SK-N-SH (cell line): ENCODE data around the gene SLAMF1. TPM values are rescaled to one million over a fixed set of nuclear protein-coding genes. Genes with fewer than 3 reads are reported as not detected.
"Not testable (repeated sequence)": the region's sequence is repeated elsewhere in the genome, so short reads cannot be mapped to it uniquely, and the experiment has no call there.

Source experiments
- CTCF ChIA-PET: fragments of 300-600, 350-600 bp; formaldehyde crosslinking; extraction: SDS; loops from one replicate; lab custom pipeline; 2021; lab: Yijun Ruan, JAX
- POLR2A ChIA-PET: fragments of 350-600 bp; sonication (Branson Sonifier 250); formaldehyde crosslinking; extraction: SDS; loops from one replicate; lab custom pipeline; 2020; ENCODE audit warnings: antibody characterized with exemption, inconsistent platforms; lab: Yijun Ruan, JAX
- DNase-seq: peaks from one replicate; pipeline ENCODE4 v3.0.0; 2012
- H2AFZ ChIP-seq: fragments of 200-600 bp; sonication (generic); 2 replicates; pipeline ENCODE4 v1.8.1; 2016; ENCODE audit warnings: antibody characterized with exemption, mild to moderate bottlenecking, low read depth
- H3F3A ChIP-seq: fragments of 200-600 bp; sonication (generic); replicated peaks from 2 replicates; pipeline ENCODE3; 2016; ENCODE audit warnings: antibody characterized with exemption, mild to moderate bottlenecking; ENCODE audit not compliant: insufficient read depth
- H3K27ac ChIP-seq, 2 experiments: fragments of 200-500 bp in 1 of 2; fragments of 200-600 bp in 1 of 2; sonication (Bioruptor generic) in 1 of 2; sonication (generic), shearing (Covaris generic) in 1 of 2; 2 replicates each; pipeline versions ENCODE4 v1.5.1 to v1.6.1; 2014 to 2016; ENCODE audit warnings: low read depth in 2 of 2, inconsistent platforms in 1 of 2, low read length in 1 of 2, mild to moderate bottlenecking in 1 of 2, mixed read lengths in 1 of 2
- H3K27me3 ChIP-seq: fragments of 200-600 bp; sonication (generic), shearing (Covaris generic); 2 replicates; pipeline ENCODE4 v1.6.1; 2016; ENCODE audit warnings: mixed run types; ENCODE audit not compliant: insufficient read depth
- H3K36me3 ChIP-seq, 2 experiments: fragments of 200-500 bp in 1 of 2; fragments of 200-600 bp in 1 of 2; sonication (Bioruptor generic) in 1 of 2; sonication (generic) in 1 of 2; replicated peaks in 1 of 2; 2 replicates each; pipeline versions ENCODE3 to v1.5.1; 2014 to 2016; ENCODE audit warnings: low read length in 1 of 2, mild to moderate bottlenecking in 1 of 2; ENCODE audit not compliant: insufficient read depth in 2 of 2, control insufficient read depth in 1 of 2
- H3K4me1 ChIP-seq, 2 experiments: fragments of 200-500 bp in 1 of 2; fragments of 200-600 bp in 1 of 2; sonication (Bioruptor generic) in 1 of 2; sonication (generic), shearing (Covaris generic) in 1 of 2; 2 replicates each; pipeline versions ENCODE4 v1.5.1 to v1.6.1; 2014 to 2016; ENCODE audit warnings: low read depth in 1 of 2, low read length in 1 of 2, mixed run types in 1 of 2; ENCODE audit not compliant: insufficient read depth in 2 of 2, control insufficient read depth in 1 of 2
- H3K4me2 ChIP-seq: fragments of 200-600 bp; sonication (generic), shearing (Covaris generic); 2 replicates; pipeline ENCODE4 v1.6.1; 2017; ENCODE audit warnings: mixed run types
- H3K4me3 ChIP-seq, 2 experiments: fragments of 200-500 bp in 1 of 2; fragments of 200-600 bp in 1 of 2; sonication (Bioruptor generic) in 1 of 2; sonication (generic), shearing (Covaris generic) in 1 of 2; 2 replicates each; pipeline versions ENCODE4 v1.5.1 to v1.8.1; 2014 to 2016; ENCODE audit warnings: low read depth in 2 of 2, inconsistent platforms in 1 of 2, low read length in 1 of 2, mild to moderate bottlenecking in 1 of 2, mixed read lengths in 1 of 2, moderate library complexity in 1 of 2
- H3K79me2 ChIP-seq: fragments of 200-600 bp; sonication (generic); 2 replicates; pipeline ENCODE4 v1.8.1; 2017; ENCODE audit warnings: mild to moderate bottlenecking; ENCODE audit not compliant: insufficient read depth
- H3K9ac ChIP-seq: fragments of 200-600 bp; sonication (generic); 2 replicates; pipeline ENCODE4 v1.6.1; 2017; ENCODE audit warnings: mixed run types
- H3K9me2 ChIP-seq: fragments of 200-600 bp; sonication (generic); 2 replicates; pipeline ENCODE4 v1.6.1; 2017; ENCODE audit warnings: mixed run types
- H3K9me3 ChIP-seq: fragments of 200-600 bp; sonication (generic); 2 replicates; pipeline ENCODE4 v1.6.1; 2017; ENCODE audit warnings: mixed run types, mild to moderate bottlenecking, moderate library complexity
- H4K20me1 ChIP-seq: fragments of 200-600 bp; sonication (generic); 2 replicates; pipeline ENCODE4 v1.6.1; 2017; ENCODE audit warnings: mild to moderate bottlenecking, mixed run types; ENCODE audit not compliant: insufficient read depth
- EP300 ChIP-seq, 2 experiments: IDR thresholded peaks; 2 replicates each; pipeline versions ENCODE4 v1.4.0 to v1.6.1; 2012; ENCODE audit warnings: borderline replicate concordance in 1 of 2, low read depth in 1 of 2, low read length in 1 of 2
- GABPA ChIP-seq: IDR thresholded peaks from 2 replicates; pipeline ENCODE4 v1.4.0; 2012; ENCODE audit warnings: low read depth, mild to moderate bottlenecking
- GATA2 ChIP-seq: sonication (generic); formaldehyde crosslinking; IDR thresholded peaks from 2 replicates; pipeline ENCODE4 v1.5.0; 2020; ENCODE audit warnings: mild to moderate bottlenecking, missing genetic modification reagents
- MXI1 ChIP-seq: IDR thresholded peaks from 2 replicates; pipeline ENCODE4 v1.6.1; 2012; ENCODE audit warnings: mild to moderate bottlenecking, low read depth, low read length, improper control_type of control experiment
- POLR2AphosphoS5 ChIP-seq: IDR thresholded peaks from 2 replicates; pipeline ENCODE4 v1.6.1; 2012; ENCODE audit warnings: low read depth, low read length
- RAD21 ChIP-seq: IDR thresholded peaks from 2 replicates; pipeline ENCODE4 v1.6.1; 2012; ENCODE audit warnings: mild to moderate bottlenecking, low read length
- RXRA ChIP-seq: IDR thresholded peaks from 2 replicates; pipeline ENCODE4 v1.4.0; 2012; ENCODE audit warnings: low read depth, mild to moderate bottlenecking, borderline replicate concordance
- YY1 ChIP-seq: IDR thresholded peaks from 2 replicates; pipeline ENCODE4 v1.4.0; 2012; ENCODE audit warnings: low read depth, mild to moderate bottlenecking
- WGBS: methylation state at CpG from one replicate; pipeline ENCODE4 v1.1.6; 2017; ENCODE audit warnings: low lambda C conversion rate; 5-methylcytosine and 5-hydroxymethylcytosine counted together
- polyA plus RNA-seq, 3 experiments: library from polyadenylated mRNA; depleted of rRNA; stranded (reverse); fragments of >200 nt; gene quantifications; 2 replicates each; pipeline ENCODE4 v1.2.3, GENCODE V29; 2012
- TF ChIP-seq, protein P1 (sequence below): fragments of 200-600 bp; sonication (generic); IDR thresholded peaks from 2 replicates; pipeline ENCODE4 v1.6.1; 2017; ENCODE audit warnings: antibody characterized with exemption, mild to moderate bottlenecking, moderate library complexity

The SLAMF1 gene
- polyA plus RNA-seq, 1 of the 3 experiments (the other 2 are of a cell fraction): not detected

DNA sequence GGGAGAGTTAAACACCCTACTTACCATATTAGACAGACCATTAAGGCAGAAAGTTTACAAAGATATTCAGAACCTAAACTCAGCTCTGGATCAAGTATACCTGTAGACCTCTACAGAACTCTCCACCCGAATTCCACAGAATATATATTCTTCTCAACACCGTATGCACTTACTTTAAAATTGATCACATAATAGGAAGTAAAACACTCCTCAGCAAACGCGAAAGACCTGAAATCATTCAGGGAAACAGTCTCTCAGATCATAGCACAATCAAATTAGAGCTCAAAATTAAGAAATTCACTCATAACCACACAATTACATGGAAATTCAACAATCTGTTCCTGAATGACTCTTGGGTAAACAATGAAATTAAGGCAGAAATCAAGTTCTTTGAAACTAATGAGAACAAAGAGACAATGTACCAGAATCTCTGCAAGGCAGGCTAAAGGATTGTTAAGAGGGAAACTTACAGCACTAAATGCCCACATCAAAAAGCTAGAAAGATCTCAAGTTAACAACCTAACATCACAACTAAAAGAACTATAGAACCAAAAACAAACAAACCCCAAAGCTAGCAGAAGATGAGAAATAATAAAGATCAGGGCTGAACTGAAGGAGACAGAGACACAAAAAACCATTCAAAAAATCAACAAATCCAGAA, 86.7 kb downstream of the SLAMF1 start:
- Histone ChIP-seq H3K4me3 (no peak overlapping the region), H3K36me3 (no peaks in the 10 kb centered on the region), H3K9me2 (no peaks in the 10 kb centered on the region)
- no peak for DNase-seq
- TF ChIP-seq, protein P1, sequence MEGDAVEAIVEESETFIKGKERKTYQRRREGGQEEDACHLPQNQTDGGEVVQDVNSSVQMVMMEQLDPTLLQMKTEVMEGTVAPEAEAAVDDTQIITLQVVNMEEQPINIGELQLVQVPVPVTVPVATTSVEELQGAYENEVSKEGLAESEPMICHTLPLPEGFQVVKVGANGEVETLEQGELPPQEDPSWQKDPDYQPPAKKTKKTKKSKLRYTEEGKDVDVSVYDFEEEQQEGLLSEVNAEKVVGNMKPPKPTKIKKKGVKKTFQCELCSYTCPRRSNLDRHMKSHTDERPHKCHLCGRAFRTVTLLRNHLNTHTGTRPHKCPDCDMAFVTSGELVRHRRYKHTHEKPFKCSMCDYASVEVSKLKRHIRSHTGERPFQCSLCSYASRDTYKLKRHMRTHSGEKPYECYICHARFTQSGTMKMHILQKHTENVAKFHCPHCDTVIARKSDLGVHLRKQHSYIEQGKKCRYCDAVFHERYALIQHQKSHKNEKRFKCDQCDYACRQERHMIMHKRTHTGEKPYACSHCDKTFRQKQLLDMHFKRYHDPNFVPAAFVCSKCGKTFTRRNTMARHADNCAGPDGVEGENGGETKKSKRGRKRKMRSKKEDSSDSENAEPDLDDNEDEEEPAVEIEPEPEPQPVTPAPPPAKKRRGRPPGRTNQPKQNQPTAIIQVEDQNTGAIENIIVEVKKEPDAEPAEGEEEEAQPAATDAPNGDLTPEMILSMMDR: no peak
- no peak for TF ChIP-seq EP300 (IDR thresholded peaks at IDR 0.05; ENCODE audit: borderline replicate concordance in 1 of 2, low read depth in 1 of 2, low read length in 1 of 2)
- no peak for TF ChIP-seq GABPA
- TF ChIP-seq, all 33 proteins: peak for 0
- Histone ChIP-seq H3K4me1 (no peaks in the 10 kb centered on the region), H3F3A (no peaks in the 10 kb centered on the region), H4K20me1 (no peaks in the 10 kb centered on the region), H3K27me3 (no peaks in the 10 kb centered on the region), H3K4me2 (no peak overlapping the region), H3K9ac (no peak overlapping the region), H3K79me2 (no peaks in the 10 kb centered on the region), H3K9me3 (no peaks in the 10 kb centered on the region), H2AFZ (no peak overlapping the region), H3K27ac (no peak overlapping the region)
- CTCF ChIA-PET: interaction anchor here (0.8 kb wide), 1 partner anchor 46 kb away, joined by 3 read pairs; no protein-coding TSS in a partner anchor
- POLR2A ChIA-PET: no interaction called here
- 3% methylated on average over 4 of the region's 4 CpGs for WGBS

DNA sequence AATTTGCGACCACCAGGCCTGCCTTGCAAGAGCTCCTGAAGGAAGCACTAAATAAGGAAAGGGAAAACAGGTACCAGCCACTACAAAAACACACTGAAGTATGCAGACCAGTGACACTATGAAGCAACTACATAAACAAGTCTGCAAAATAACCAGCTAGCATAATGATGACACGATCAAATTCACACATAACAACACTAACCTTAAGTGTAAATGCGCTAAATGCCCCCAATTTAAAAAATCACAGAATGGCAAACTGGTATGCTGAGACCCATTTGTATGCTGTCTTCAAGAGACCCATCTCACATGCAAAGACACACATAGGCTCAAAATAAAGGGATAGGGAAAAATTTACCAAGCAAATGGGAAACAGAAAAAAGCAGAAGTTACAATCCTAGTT, 87.4 kb downstream of the SLAMF1 start:
- H3K4me1 ChIP-seq, H3K9ac ChIP-seq, H3K36me3 ChIP-seq, H3K79me2 ChIP-seq, DNase-seq, H4K20me1 ChIP-seq, H3F3A ChIP-seq, H3K27ac ChIP-seq, H3K9me2 ChIP-seq, H3K9me3 ChIP-seq, H3K27me3 ChIP-seq, H2AFZ ChIP-seq, POLR2A ChIA-PET, H3K4me2 ChIP-seq, H3K4me3 ChIP-seq, CTCF ChIA-PET: not testable (repeated sequence)
- 4% methylated on average over 3 of the region's 3 CpGs for WGBS

DNA sequence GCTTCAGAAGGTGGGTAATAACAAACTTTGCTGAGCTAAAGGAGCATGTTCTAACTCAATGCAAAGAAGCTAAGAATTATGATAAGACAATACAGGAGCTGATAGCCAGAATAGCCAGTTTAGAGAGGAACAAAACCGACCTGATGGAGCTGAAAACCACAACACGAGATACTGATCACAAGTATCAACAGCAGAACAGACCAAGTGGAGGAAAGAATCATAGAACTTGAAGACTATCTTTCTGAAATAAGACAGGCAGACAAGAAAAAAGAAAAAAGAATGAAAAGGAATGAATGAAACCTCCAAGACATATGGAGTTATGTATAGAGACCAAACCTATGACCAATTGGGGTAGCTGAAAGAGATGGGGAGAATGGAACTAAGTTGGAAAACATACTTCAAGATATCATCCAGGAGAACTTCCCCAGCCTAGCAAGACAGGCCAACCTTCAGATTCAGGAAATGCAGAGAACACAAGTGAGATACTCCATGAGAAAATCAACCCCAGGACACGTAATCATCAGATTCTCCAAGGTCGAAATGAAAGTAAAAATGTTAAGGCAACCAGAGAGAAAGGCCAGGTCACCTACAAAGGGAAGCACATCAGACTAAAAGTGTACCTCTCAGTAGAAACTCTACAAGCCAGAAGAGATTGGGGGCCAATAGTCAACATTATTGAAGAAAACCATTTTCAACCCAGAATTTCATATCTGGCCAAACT, 88.0 kb downstream of the SLAMF1 start:
- CTCF ChIA-PET: no interaction called here
- Histone ChIP-seq H2AFZ (no peak overlapping the region), H3K4me1 (no peaks in the 10 kb centered on the region), H3K36me3 (no peaks in the 10 kb centered on the region), H3K9me2 (no peaks in the 10 kb centered on the region), H4K20me1 (no peaks in the 10 kb centered on the region), H3K27me3 (no peaks in the 10 kb centered on the region), H3K27ac (no peak overlapping the region), H3K4me3 (no peak overlapping the region), H3K9me3 (no peaks in the 10 kb centered on the region), H3K79me2 (no peaks in the 10 kb centered on the region), H3F3A (no peaks in the 10 kb centered on the region), H3K9ac (no peak overlapping the region), H3K4me2 (no peak overlapping the region)
- no peak for TF ChIP-seq YY1
- TF ChIP-seq, protein P1: no peak
- no peak for TF ChIP-seq GATA2 (CRISPR knock-in tag)
- TF ChIP-seq EP300 (IDR thresholded peaks at IDR 0.05; ENCODE audit: borderline replicate concordance in 1 of 2, low read depth in 1 of 2, low read length in 1 of 2): no peak
- TF ChIP-seq MXI1: no peak
- TF ChIP-seq RXRA: no peak
- TF ChIP-seq RAD21: no peak
- no peak for TF ChIP-seq POLR2AphosphoS5
- DNase-seq: no peak
- POLR2A ChIA-PET: no interaction called here
- 6% methylated on average over 4 of the region's 4 CpGs for WGBS
